A673 (cell line): ENCODE results near the gene CLTA. TPM values are rescaled to one million over a fixed set of nuclear protein-coding genes. Genes with fewer than 3 reads are reported as not detected.
A peak's percentile ranks its signal among the peaks of the same experiment; 100 is the strongest.

ENCODE experiments used
- BruUV-seq: library from RNA; stranded (reverse); fragments of 400-500 nt; replicated peaks from 2 replicates; lab custom pipeline; 2021; lab: Mats Ljungman, UMichigan
- CTCF ChIA-PET: fragments of 300-600 bp; sonication (Branson Sonifier 250); formaldehyde crosslinking; loops from one replicate; lab custom pipeline; 2022; ENCODE audit warnings: antibody characterized with exemption; lab: Charles Lee
- POLR2A ChIA-PET: fragments of 300-600 bp; sonication (Branson Sonifier 250); formaldehyde crosslinking; loops from one replicate; lab custom pipeline; 2022; ENCODE audit warnings: antibody characterized with exemption; ENCODE audit not compliant: low non-redundant PET; lab: Charles Lee
- DNase-seq: peaks from one replicate; pipeline ENCODE4 v3.0.0-alpha.2; 2015; ENCODE audit warnings: low spot score
- H3K27ac ChIP-seq: fragments of 200-600 bp; sonication (generic); 2 replicates; pipeline ENCODE4 v1.5.1; 2016; ENCODE audit warnings: mixed run types, low read depth, mild to moderate bottlenecking, mixed read lengths, antibody characterized with exemption, low read length; ENCODE audit not compliant: poor library complexity, severe bottlenecking
- H3K27me3 ChIP-seq: fragments of 200-600 bp; sonication (generic); replicated peaks from 2 replicates; pipeline ENCODE4 v1.6.1; 2017; ENCODE audit warnings: mixed run types, low read depth, mild to moderate bottlenecking, mixed read lengths, antibody characterized with exemption, low read length; ENCODE audit not compliant: insufficient read depth, poor library complexity
- H3K36me3 ChIP-seq: fragments of 200-600 bp; sonication (generic); 2 replicates; pipeline ENCODE4 v1.6.1; 2016; ENCODE audit warnings: mixed run types, mild to moderate bottlenecking, mixed read lengths, antibody characterized with exemption, low read length; ENCODE audit not compliant: insufficient read depth, poor library complexity, severe bottlenecking
- H3K4me1 ChIP-seq: fragments of 200-600 bp; sonication (generic); 2 replicates; pipeline ENCODE4 v1.6.1; 2017; ENCODE audit warnings: mixed run types, mild to moderate bottlenecking, mixed read lengths, antibody characterized with exemption, low read length; ENCODE audit not compliant: insufficient read depth, poor library complexity, severe bottlenecking
- H3K4me3 ChIP-seq: fragments of 200-600 bp; sonication (generic); 2 replicates; pipeline ENCODE4 v1.5.1; 2016; ENCODE audit warnings: low read depth, mixed run types, mild to moderate bottlenecking, mixed read lengths, low read length; ENCODE audit not compliant: poor library complexity, severe bottlenecking
- H3K9me3 ChIP-seq: fragments of 200-600 bp; sonication (generic); 2 replicates; pipeline ENCODE4 v1.6.1; 2016; ENCODE audit warnings: mixed run types, low read depth, mild to moderate bottlenecking, mixed read lengths, antibody characterized with exemption, low read length; ENCODE audit not compliant: poor library complexity, severe bottlenecking
- EZH2 ChIP-seq: fragments of 200-600 bp; sonication (generic); IDR thresholded peaks from 2 replicates; pipeline ENCODE4 v1.6.1; 2017; ENCODE audit warnings: borderline replicate concordance, low read depth, mild to moderate bottlenecking, mixed read lengths, antibody characterized with exemption, low read length; ENCODE audit not compliant: poor library complexity, severe bottlenecking
- intact Hi-C: fragments of 100-400 bp; cut with micrococcal nuclease; formaldehyde crosslinking; loops from one replicate; pipeline ENCODE4 v1.10.0; 2022; ENCODE audit not compliant: unreplicated experiment
- total RNA-seq: library from RNA; stranded (reverse); gene quantifications from 2 replicates; pipeline ENCODE4 v1.2.3, GENCODE V29; 2021
- TF ChIP-seq, protein P1 (sequence below): fragments of 300-800, 200-600 bp; sonication (generic); conservative IDR thresholded peaks from 2 replicates; pipeline ENCODE4 v1.5.1; 2017; ENCODE audit warnings: low read depth, mild to moderate bottlenecking, antibody characterized with exemption, low read length, moderate library complexity, mixed read lengths

Gene CLTA
- total RNA-seq, 1 experiment from 2014 or later, result 226 TPM

DNA sequence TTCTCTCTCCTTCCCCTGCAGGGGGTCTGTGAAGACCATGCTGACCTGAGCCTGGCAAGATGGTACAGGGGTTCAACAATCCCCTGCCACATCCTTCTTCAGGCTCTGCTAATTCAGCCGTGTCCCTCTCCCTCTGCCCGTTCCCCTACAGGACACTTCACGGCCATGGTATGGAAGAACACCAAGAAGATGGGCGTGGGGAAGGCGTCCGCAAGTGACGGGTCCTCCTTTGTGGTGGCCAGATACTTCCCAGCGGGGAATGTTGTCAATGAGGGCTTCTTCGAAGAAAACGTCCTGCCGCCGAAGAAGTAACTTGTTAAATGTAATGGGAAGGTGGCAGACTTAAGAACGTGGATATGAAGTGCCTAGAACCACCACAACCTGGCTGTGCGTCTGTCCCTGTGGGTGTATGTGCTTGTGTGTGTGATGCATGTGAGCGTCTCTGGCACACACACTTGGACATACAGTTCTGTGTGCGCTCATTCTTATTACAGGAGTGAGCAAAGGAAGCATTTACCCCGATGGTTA lies 28.4 kb upstream of the CLTA start:
- ChIA-PET POLR2A (no interaction called here), CTCF (no interaction called here)
- intact Hi-C loops, result no loop called here
- Histone ChIP-seq H3K4me1 (peaks cover 6% of the 10 kb centered on the region), H3K27me3 (no peaks in the 10 kb centered on the region), H3K9me3 (no peaks in the 10 kb centered on the region), H3K36me3 (no peaks in the 10 kb centered on the region), H3K27ac (no peak overlapping the region), H3K4me3 (no peak overlapping the region)
- no TSS peak for BruUV-seq
- DNase-seq, result no peak
- no peak for TF ChIP-seq EZH2
- TF ChIP-seq, protein P1, sequence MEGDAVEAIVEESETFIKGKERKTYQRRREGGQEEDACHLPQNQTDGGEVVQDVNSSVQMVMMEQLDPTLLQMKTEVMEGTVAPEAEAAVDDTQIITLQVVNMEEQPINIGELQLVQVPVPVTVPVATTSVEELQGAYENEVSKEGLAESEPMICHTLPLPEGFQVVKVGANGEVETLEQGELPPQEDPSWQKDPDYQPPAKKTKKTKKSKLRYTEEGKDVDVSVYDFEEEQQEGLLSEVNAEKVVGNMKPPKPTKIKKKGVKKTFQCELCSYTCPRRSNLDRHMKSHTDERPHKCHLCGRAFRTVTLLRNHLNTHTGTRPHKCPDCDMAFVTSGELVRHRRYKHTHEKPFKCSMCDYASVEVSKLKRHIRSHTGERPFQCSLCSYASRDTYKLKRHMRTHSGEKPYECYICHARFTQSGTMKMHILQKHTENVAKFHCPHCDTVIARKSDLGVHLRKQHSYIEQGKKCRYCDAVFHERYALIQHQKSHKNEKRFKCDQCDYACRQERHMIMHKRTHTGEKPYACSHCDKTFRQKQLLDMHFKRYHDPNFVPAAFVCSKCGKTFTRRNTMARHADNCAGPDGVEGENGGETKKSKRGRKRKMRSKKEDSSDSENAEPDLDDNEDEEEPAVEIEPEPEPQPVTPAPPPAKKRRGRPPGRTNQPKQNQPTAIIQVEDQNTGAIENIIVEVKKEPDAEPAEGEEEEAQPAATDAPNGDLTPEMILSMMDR, result no peak

GRCh38 chr9:36163049-36163785 lies 27.5 kb upstream of the CLTA start:
- H3K4me1 ChIP-seq, result peaks cover 6% of the 10 kb centered on the region
- no peaks in the 10 kb centered on the region for H3K36me3 ChIP-seq
- ChIA-PET CTCF (no interaction called here), POLR2A (no interaction called here)
- peak overlapping the region; percentile 52 for H3K27ac ChIP-seq
- no peak for DNase-seq
- no peaks in the 10 kb centered on the region for H3K27me3 ChIP-seq
- no TSS peak for BruUV-seq
- intact Hi-C loops, result no loop called here
- H3K9me3 ChIP-seq, result no peaks in the 10 kb centered on the region
- TF ChIP-seq, protein P1, result no peak
- TF ChIP-seq EZH2, result no peak
- no peak overlapping the region for H3K4me3 ChIP-seq

GRCh38 chr9:36163786-36164170 lies 26.9 kb upstream of the CLTA start:
- DNase-seq, result no peak
- POLR2A ChIA-PET, result no interaction called here

More at GRCh38 chr9:36163786-36164170, 26.9 kb upstream of the CLTA start:
- H3K4me3 ChIP-seq, result no peak overlapping the region
- H3K27me3 ChIP-seq, result no peaks in the 10 kb centered on the region
- CTCF ChIA-PET, result interaction anchor here (1.1 kb wide), 1 partner anchor 9 kb away, joined by 6 read pairs; no protein-coding TSS in a partner anchor
- H3K36me3 ChIP-seq, result no peaks in the 10 kb centered on the region
- peaks cover 6% of the 10 kb centered on the region for H3K4me1 ChIP-seq
- no peak overlapping the region for H3K27ac ChIP-seq
- no TSS peak for BruUV-seq
- no peaks in the 10 kb centered on the region for H3K9me3 ChIP-seq
- TF ChIP-seq, protein P1, result no peak
- no peak for TF ChIP-seq EZH2
- intact Hi-C loops, result no loop called here
